Glomerular visceral epithelial cell (primary cell): ENCODE results near the gene NLRP14.

Experiments used
- DNase-seq: peaks from one replicate; pipeline ENCODE4 v3.0.0-alpha.2; 2016; ENCODE audit errors: extremely low spot score

NLRP14 gene

GRCh38 chr11:7020183-7020917 is at the start of gene NLRP14, which contains the start of gene ZNF214:
Gene NLRP14 (plus strand): TSS chr11:7020479. CDS start chr11:7038587, 18,108 bp downstream.
Gene ZNF214 (minus strand): TSS chr11:7020346. CDS start chr11:7002835, 17,511 bp downstream.
- DNase-seq: peak; percentile 94

- DNase-seq: no peak
Measured at GRCh38 chr11:6979365-6979764, 40.9 kb upstream of the NLRP14 start.

GRCh38 chr11:6986487-6986886 is 33.8 kb upstream of the NLRP14 start:
- DNase-seq: no peak

GRCh38 chr11:6988506-6988905 is 31.8 kb upstream of the NLRP14 start:
- no peak for DNase-seq

DNA sequence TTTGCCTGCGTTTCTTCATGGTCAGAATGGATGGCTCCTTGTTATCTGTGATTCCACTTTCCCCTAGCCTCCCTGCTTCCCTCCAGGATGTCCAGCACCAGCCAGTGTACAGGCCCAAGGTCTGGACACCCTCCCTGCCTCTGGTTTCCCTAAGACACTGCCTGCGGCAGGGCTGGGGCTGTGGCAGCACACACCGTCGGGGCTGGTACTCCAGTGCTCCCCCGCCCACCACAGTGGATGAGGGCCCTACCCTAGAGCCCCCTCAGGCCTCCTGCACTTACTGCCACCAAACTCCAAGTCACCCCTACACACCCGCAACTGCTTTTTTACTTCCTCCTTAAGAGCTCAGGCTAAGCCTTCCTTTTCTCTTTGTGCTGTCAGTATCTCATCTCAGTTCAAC is 29.1 kb upstream of the NLRP14 start:
- DNase-seq: no peak

DNA sequence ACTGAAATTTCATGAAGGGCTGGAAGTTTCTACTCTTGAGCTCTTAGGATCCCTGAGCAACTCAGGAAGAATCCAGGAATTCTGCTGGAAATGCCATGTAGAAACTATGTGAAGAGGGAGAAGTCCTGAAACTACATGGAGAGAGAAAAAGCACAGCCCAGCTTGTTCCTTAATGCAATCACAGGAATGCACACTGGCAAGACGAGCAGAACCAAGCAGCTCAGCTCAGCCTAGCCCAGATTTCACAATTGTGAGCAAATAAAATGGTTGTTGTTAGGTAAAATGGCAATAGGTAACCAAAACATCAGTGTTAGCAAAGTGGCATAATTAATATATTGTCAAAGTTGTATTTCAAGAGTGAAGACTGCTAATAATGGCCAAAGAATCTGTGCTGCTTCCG is 28.3 kb upstream of the NLRP14 start:
- no peak for DNase-seq

DNA sequence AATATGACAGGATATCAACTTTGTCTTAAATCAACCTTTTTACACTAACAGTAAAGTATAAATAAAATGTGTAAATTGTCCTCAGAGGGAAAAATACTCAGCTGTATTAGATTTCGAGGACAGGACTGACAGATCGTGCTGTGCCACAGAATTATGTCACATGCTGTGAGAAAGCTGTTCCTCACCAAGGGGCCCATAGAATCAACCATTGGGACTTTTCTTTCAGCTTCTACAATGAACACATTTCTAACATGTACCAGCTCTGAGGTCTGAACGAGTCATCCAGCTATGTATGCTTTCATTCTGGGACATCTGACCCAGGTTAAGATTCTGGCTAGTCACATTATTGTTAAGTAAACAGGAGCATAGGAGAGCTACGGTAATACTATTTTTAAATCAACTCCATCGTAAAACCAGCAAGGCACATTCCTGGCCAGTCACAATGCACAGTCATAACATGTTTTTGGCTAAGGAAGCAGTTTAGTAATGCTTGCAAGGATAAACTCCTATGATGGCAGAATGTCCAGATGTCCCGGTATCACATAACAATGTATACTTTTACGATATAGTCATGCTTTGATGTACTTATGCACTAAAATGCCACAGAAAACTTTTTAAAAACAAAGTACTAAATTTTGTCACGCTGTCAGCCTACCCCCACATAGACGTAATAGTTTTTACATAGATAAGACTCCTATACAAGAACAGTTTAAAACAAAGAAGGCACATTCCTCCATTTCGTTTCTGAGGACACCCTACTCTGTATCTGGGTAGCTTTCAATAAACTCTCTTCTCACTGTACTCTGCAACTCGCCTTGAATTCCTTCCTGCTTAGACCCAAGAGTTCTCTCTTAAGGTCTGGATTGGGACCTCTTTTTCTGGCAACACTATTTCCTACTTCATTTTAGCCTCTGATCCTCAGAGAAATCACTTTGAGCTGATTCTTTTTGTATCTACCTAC is 27.5 kb upstream of the NLRP14 start:
- DNase-seq: no peak

DNA sequence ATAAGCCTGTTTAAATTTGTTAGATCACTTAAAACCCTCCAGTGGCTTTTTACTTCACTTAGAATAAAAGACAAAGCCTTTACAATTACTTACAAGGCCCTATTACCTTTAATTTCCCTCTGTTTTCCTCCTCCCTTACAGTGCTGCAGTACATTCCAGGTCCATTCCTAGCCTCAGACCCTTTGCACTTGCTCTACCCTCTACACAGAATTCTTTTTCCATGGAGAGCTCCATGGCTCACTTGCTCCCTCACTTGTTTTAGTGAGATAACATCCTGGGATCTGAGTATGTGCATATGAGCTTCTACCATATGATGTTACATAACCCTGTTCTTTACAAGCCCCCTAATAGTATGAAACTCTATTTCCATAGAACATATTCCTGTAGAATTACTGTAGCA is 24.6 kb upstream of the NLRP14 start:
- DNase-seq: no peak

- DNase-seq: peak; percentile 15
Measured at GRCh38 chr11:7004482-7004881, 15.8 kb upstream of the NLRP14 start.

GRCh38 chr11:7014118-7014517 is 6.2 kb upstream of the NLRP14 start:
- DNase-seq: no peak

GRCh38 chr11:7016011-7016410 is 4.3 kb upstream of the NLRP14 start:
- DNase-seq: no peak

DNA sequence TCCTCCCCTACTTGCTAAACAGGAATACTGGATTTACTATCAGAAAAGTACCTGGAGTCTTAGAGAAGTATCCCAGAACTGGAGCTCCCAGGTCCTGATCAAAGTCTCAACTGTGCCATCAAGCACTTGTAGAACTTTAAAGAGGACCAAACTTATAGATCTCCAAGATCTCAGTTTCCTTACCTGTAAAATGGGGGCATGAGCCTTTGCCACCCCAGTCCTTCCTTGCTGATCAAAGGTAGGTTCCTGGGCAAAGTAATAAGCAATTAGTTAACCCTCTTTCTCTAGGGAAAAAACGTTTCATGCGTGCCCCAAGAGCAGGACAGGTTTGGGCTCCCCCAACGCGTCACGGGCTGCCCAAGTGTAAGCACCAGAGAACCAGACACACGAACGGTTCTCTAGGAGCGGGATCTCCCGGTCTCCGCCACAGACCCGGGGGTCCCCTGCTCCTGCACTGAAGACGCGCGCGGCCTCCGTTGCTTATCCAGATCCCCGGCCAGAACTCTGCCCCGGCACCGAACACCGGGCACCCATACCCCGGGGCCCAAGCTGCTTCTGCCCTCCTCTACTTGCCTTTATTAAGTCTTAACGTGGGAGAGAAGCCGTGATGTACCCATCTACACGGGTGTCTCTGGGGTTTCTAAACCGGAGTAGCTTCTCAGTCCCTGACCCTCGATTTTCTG is 638 bp upstream of the NLRP14 start:
- DNase-seq: peak; percentile 36

GRCh38 chr11:7021318-7021717 is 1.0 kb downstream of the NLRP14 start:
- no peak for DNase-seq

DNA sequence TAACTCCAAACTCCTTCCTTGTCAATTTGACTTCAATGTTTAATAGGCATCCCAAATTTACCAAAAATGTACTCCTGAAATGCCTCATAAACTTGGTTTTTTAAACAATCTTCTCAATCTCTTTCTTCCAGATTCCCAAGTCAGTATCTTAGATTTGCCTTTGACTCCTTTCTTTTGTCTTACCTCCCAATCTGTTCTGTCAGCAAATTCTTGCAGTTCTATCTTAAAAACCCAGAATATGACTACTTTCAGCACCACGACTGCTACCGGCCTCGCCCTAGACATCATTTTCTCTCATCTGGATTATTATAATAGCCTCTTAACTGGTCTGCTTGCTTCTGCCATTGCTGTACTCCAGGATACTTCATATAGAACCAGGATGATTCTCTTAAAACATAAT is 7.9 kb downstream of the NLRP14 start:
- no peak for DNase-seq

DNA sequence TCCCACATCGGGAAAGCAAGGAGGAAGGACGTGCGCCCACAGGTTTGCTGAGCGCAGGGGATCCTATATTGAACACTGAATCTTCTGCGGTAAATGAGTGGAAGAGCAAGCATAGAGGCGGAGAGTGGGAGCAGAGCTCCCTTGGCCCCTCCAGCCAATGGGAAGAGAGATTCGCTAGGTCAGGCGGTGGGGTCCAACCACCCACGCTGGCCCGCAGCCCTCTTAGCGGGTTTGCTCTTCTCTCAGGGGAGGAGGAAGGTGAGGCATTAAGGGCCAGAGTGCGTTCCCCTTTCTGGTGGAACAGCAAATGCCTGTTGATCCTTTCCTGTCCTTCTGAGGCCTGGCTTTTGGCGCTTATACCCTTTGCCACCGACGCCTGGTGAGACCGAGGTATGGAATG is 10.6 kb downstream of the NLRP14 start:
- DNase-seq: no peak

GRCh38 chr11:7031471-7031871 is 11.2 kb downstream of the NLRP14 start:
- DNase-seq: no peak

GRCh38 chr11:7032692-7033091 is 12.4 kb downstream of the NLRP14 start:
- no peak for DNase-seq

- DNase-seq: no peak
Measured at GRCh38 chr11:7034019-7034418, 13.7 kb downstream of the NLRP14 start.

- DNase-seq: no peak
Measured at GRCh38 chr11:7046474-7047175, 26.3 kb downstream of the NLRP14 start.

GRCh38 chr11:7050191-7050590 is 29.9 kb downstream of the NLRP14 start:
- no peak for DNase-seq

GRCh38 chr11:7056828-7057513 is 36.7 kb downstream of the NLRP14 start:
- no peak for DNase-seq
